ENCODE results near the gene RAD51. TPM values are rescaled to one million over a fixed set of nuclear protein-coding genes. Genes with fewer than 3 reads are reported as not detected.
A peak's percentile ranks its signal among the peaks of the same experiment; 100 is the strongest.

The RAD51 gene
- total and polyA plus RNA-seq, 2 of the 8 experiments (the other 6 are each of a cell fraction or from before 2014, with no cell fraction given) = 32.2 to 42.4 TPM

GRCh38 chr15:40763801-40764628 is 69.0 kb downstream of the RAD51 start, which contains the start of gene GCHFR (continued):
- TF ChIP-seq CHD7 (IDR thresholded peaks at IDR 0.05; ENCODE audit: insufficient replicate concordance, low read length) (no peak), RFX5 (IDR thresholded peaks at IDR 0.05; ENCODE audit: borderline replicate concordance, low read depth, low read length) (no peak), POLR2AphosphoS5 (IDR thresholded peaks at IDR 0.05; ENCODE audit: low read depth, low read length) (no peak), CBX8 (IDR thresholded peaks at IDR 0.05; ENCODE audit: borderline replicate concordance, low read depth, low read length) (no peak), FOSL1 (IDR thresholded peaks at IDR 0.05; ENCODE audit: insufficient read depth, low read depth, low read length) (no peak), ASH2L (IDR thresholded peaks at IDR 0.05; ENCODE audit: low read length) (peak; percentile 55), EP300 (IDR thresholded peaks at IDR 0.05; ENCODE audit: borderline replicate concordance in 1 of 2, low read depth in 2 of 2, low read length in 2 of 2) (no peak), SP2 (IDR thresholded peaks at IDR 0.05; ENCODE audit: low read length) (no peak), BCL11A (IDR thresholded peaks at IDR 0.05; ENCODE audit: low read depth in 2 of 2, low read length in 2 of 2) (no peak), NRF1 (IDR thresholded peaks at IDR 0.05; ENCODE audit: low read depth, low read length) (no peak)
